Ishikawa (cell line): ENCODE data around the gene RAB11FIP4.

ENCODE experiments used
- CEBPB ChIP-seq: IDR thresholded peaks from 2 replicates; pipeline ENCODE4 v1.6.1; 2012
- CREB1 ChIP-seq: IDR thresholded peaks from 2 replicates; pipeline ENCODE4 v1.6.1; 2012; ENCODE audit warnings: low read depth
- EGR1 ChIP-seq: IDR thresholded peaks from 2 replicates; pipeline ENCODE4 v1.6.1; 2012
- EP300 ChIP-seq: IDR thresholded peaks from 2 replicates; pipeline ENCODE4 v1.6.1; 2012; ENCODE audit warnings: borderline replicate concordance
- FOXM1 ChIP-seq: IDR thresholded peaks from 2 replicates; pipeline ENCODE4 v1.6.1; 2012; ENCODE audit warnings: low read depth, borderline replicate concordance
- MAX ChIP-seq: IDR thresholded peaks from 2 replicates; pipeline ENCODE4 v1.6.1; 2012
- NFIC ChIP-seq: IDR thresholded peaks from 2 replicates; pipeline ENCODE4 v1.6.1; 2012
- RAD21 ChIP-seq: IDR thresholded peaks from 2 replicates; pipeline ENCODE4 v1.6.1; 2012; ENCODE audit warnings: low read depth
- REST ChIP-seq: IDR thresholded peaks from 2 replicates; pipeline ENCODE4 v1.6.1; 2012; ENCODE audit warnings: low read depth, mild to moderate bottlenecking
- TAF1 ChIP-seq: IDR thresholded peaks from 2 replicates; pipeline ENCODE4 v1.6.1; 2012; ENCODE audit warnings: low read depth, mild to moderate bottlenecking
- TCF12 ChIP-seq: IDR thresholded peaks from 2 replicates; pipeline ENCODE4 v1.6.1; 2012; ENCODE audit warnings: low read depth
- TEAD4 ChIP-seq: IDR thresholded peaks from 2 replicates; pipeline ENCODE4 v1.6.1; 2012
- USF1 ChIP-seq: IDR thresholded peaks from 2 replicates; pipeline ENCODE4 v1.6.1; 2012
- YY1 ChIP-seq: IDR thresholded peaks from 2 replicates; pipeline ENCODE4 v1.6.1; 2012; ENCODE audit warnings: low read depth
- ZBTB7A ChIP-seq: IDR thresholded peaks from 2 replicates; pipeline ENCODE4 v1.6.1; 2012; ENCODE audit warnings: low read depth

RAB11FIP4 gene

GRCh38 chr17:31469959-31470358 is 78.5 kb downstream of the RAB11FIP4 start:
- TF ChIP-seq YY1 (no peak), CEBPB (no peak), TEAD4 (no peak)

GRCh38 chr17:31470592-31470991 is 79.1 kb downstream of the RAB11FIP4 start:
- no peak for TF ChIP-seq TEAD4
- no peak for TF ChIP-seq FOXM1

GRCh38 chr17:31472137-31472536 is 80.7 kb downstream of the RAB11FIP4 start:
- TF ChIP-seq USF1 (no peak), TAF1 (no peak), NFIC (no peak), RAD21 (no peak)

- TF ChIP-seq USF1 (no peak), CREB1 (no peak), MAX (no peak), TCF12 (no peak), TAF1 (no peak), RAD21 (no peak), FOXM1 (no peak), ZBTB7A (no peak), CEBPB (no peak), NFIC (no peak), EP300 (no peak), YY1 (no peak), EGR1 (no peak), REST (no peak), TEAD4 (no peak)
Observed at GRCh38 chr17:31475378-31476162, 84.1 kb downstream of the RAB11FIP4 start.

- TF ChIP-seq EGR1 (no peak), EP300 (no peak), NFIC (no peak), TEAD4 (no peak), ZBTB7A (no peak), USF1 (no peak), YY1 (no peak), CREB1 (no peak)
Observed at GRCh38 chr17:31476525-31477416, 85.3 kb downstream of the RAB11FIP4 start.

GRCh38 chr17:31477417-31478055 is 86.1 kb downstream of the RAB11FIP4 start:
- TF ChIP-seq EGR1: no peak
- no peak for TF ChIP-seq TEAD4
- TF ChIP-seq REST: no peak
- no peak for TF ChIP-seq YY1
- no peak for TF ChIP-seq FOXM1
- TF ChIP-seq MAX: no peak
- TF ChIP-seq TCF12: no peak
- no peak for TF ChIP-seq NFIC
- TF ChIP-seq USF1: no peak
- no peak for TF ChIP-seq RAD21
- TF ChIP-seq ZBTB7A: no peak
- TF ChIP-seq EP300: no peak
- TF ChIP-seq CREB1: no peak
- no peak for TF ChIP-seq CEBPB
- TF ChIP-seq TAF1: no peak
